ENCODE results near the gene ZNF197. TPM values are rescaled to one million over a fixed set of nuclear protein-coding genes. Genes with fewer than 3 reads are reported as not detected.

The ZNF197 gene
- total and polyA plus RNA-seq, 2 of the 13 experiments (the other 11 are each of a cell fraction or from before 2014, with no cell fraction given) = 1.8 to 6.8 TPM

GRCh38 chr3:44680921-44681455 lies 56.2 kb downstream of the ZNF197 start:
- Histone ChIP-seq H2AFZ (ENCODE audit: low read length) (no peak overlapping the region), H3K4me1 (ENCODE audit: insufficient read depth, low read length) (no peaks in the 10 kb centered on the region), H3K4me3 (replicated peaks in 1 of 3; ENCODE audit: insufficient read depth in 1 of 3, low read depth in 2 of 3, low read length in 3 of 3) (no peak overlapping the region), H3K9me3 (ENCODE audit: low read length) (no peaks in the 10 kb centered on the region), H3K27ac (ENCODE audit: extremely low read length, insufficient read depth, low read length) (no peak overlapping the region), H3K4me2 (ENCODE audit: low read depth, low read length) (no peak overlapping the region), H3K79me2 (ENCODE audit: insufficient read depth, low read length) (no peaks in the 10 kb centered on the region), H3K9ac (ENCODE audit: insufficient read depth, low read depth, low read length) (no peak overlapping the region), H3K36me3 (replicated peaks in 1 of 2; ENCODE audit: control insufficient read depth in 1 of 2, insufficient read depth in 2 of 2, low read length in 2 of 2) (no peaks in the 10 kb centered on the region), H3K27me3 (ENCODE audit: control insufficient read depth in 1 of 2, insufficient read depth in 2 of 2, low read length in 2 of 2) (peaks cover 1 to 26% of the 10 kb centered on the region in 2 experiments; a peak in 4 of 5 replicates), H4K20me1 (ENCODE audit: insufficient read depth, low read length) (no peaks in the 10 kb centered on the region)
- DNase-seq (ENCODE audit: low spot score) = no peak
- in situ Hi-C loops (cut with HindIII; ENCODE audit: extremely low pct_ligation_motif_present, low pct_unique_long_range_greater_than_20kb) = no loop called here
- no peak for ATAC-seq
- TF ChIP-seq RXRB (CRISPR knock-in tag; IDR thresholded peaks at IDR 0.05; ENCODE audit: borderline replicate concordance) (no peak), ZNF720 (CRISPR knock-in tag; IDR thresholded peaks at IDR 0.05) (no peak), ZNF34 (CRISPR knock-in tag; IDR thresholded peaks at IDR 0.05; ENCODE audit: borderline replicate concordance) (no peak)
- no peak for FAIRE-seq
- no TSS peak for BruUV-seq (replicated peaks)
- 13% methylated on average over 4 of the region's 4 CpGs for WGBS (ENCODE audit: low lambda C conversion rate)
- ChIA-PET CTCF (ENCODE audit: low intra/inter-chr PET ratio, low total read pairs) (no interaction called here), POLR2A (no interaction called here)
- intact Hi-C loops (cut with micrococcal nuclease; ENCODE audit: unreplicated experiment) = no loop called here

DNA sequence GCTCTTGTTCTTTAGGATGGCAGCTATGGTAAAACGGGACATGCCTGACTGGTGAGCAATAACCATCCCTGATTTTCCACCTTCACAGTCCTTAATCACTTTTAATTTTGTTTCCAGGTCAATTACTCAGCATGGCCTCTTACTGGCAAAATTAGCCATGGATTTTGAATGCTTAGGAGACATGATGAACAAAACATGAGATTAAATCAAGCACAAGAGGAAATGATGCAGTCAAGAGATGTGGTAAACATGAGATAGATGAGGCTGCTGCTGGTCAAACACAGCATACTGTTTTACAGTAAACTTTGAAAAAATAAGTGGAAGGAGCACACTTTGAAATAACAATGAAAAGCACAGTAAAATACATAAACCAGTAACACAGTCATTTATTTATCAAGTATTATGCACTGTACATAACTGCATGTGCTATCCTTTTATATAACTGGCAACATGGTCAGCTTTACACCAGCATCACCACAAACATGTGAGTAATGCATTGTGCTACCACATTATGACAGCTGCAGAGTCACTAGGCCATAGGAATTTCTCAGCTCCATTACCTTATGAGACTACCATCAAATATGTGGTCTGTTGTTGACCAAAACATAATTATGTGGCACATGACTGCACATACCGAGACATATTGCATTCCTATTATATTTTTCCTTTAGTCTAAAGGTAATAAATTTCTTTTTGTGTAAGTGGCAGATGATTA lies 57.5 kb downstream of the ZNF197 start:
- no peak for TF ChIP-seq SRSF9 (IDR thresholded peaks at IDR 0.05; ENCODE audit: borderline replicate concordance, insufficient read depth, low read depth, low read length, poor library complexity, severe bottlenecking)
- no peak for TF ChIP-seq ZFP90 (CRISPR knock-in tag; IDR thresholded peaks at IDR 0.05; ENCODE audit: borderline replicate concordance)
- no peak for TF ChIP-seq RFX1 (IDR thresholded peaks at IDR 0.05)
- TF ChIP-seq ZNF644 (CRISPR knock-in tag; IDR thresholded peaks at IDR 0.05; ENCODE audit: low read depth) = no peak
- TF ChIP-seq GZF1 (CRISPR knock-in tag; IDR thresholded peaks at IDR 0.05) = no peak
- no peak for TF ChIP-seq PPARG (CRISPR knock-in tag; conservative IDR thresholded peaks at IDR 0.05)
- H3K79me2 ChIP-seq (ENCODE audit: insufficient read depth, low read length) = no peaks in the 10 kb centered on the region
- DNase-seq (ENCODE audit: low spot score) = no peak
- H3K9me3 ChIP-seq (ENCODE audit: low read length) = no peaks in the 10 kb centered on the region
- 0% methylated on average over 2 of the region's 2 CpGs for WGBS (ENCODE audit: low lambda C conversion rate)
- H3K4me3 ChIP-seq (replicated peaks in 1 of 3; ENCODE audit: insufficient read depth in 1 of 3, low read depth in 2 of 3, low read length in 3 of 3) = no peak overlapping the region
- ChIA-PET CTCF (ENCODE audit: low intra/inter-chr PET ratio, low total read pairs) (no interaction called here), POLR2A (no interaction called here)
- in situ Hi-C loops (cut with HindIII; ENCODE audit: extremely low pct_ligation_motif_present, low pct_unique_long_range_greater_than_20kb) = no loop called here
- no peak for ATAC-seq
- H3K9ac ChIP-seq (ENCODE audit: insufficient read depth, low read depth, low read length) = no peak overlapping the region
- H3K4me2 ChIP-seq (ENCODE audit: low read depth, low read length) = no peak overlapping the region
- no peak for FAIRE-seq
- no TSS peak for BruUV-seq (replicated peaks)
- H3K4me1 ChIP-seq (ENCODE audit: insufficient read depth, low read length) = no peaks in the 10 kb centered on the region
- H3K36me3 ChIP-seq (replicated peaks in 1 of 2; ENCODE audit: control insufficient read depth in 1 of 2, insufficient read depth in 2 of 2, low read length in 2 of 2) = no peaks in the 10 kb centered on the region
- H3K27me3 ChIP-seq (ENCODE audit: control insufficient read depth in 1 of 2, insufficient read depth in 2 of 2, low read length in 2 of 2) = peaks cover 1 to 26% of the 10 kb centered on the region in 2 experiments; a peak in 4 of 5 replicates
- no peak overlapping the region for H3K27ac ChIP-seq (ENCODE audit: extremely low read length, insufficient read depth, low read length)
- no peak overlapping the region for H2AFZ ChIP-seq (ENCODE audit: low read length)
- intact Hi-C loops (cut with micrococcal nuclease; ENCODE audit: unreplicated experiment) = no loop called here
- no peaks in the 10 kb centered on the region for H4K20me1 ChIP-seq (ENCODE audit: insufficient read depth, low read length)
